K562 (cell line): ENCODE results near the gene RUSC1. TPM values are rescaled to one million over a fixed set of nuclear protein-coding genes. Genes with fewer than 3 reads are reported as not detected.
A peak's percentile ranks its signal among the peaks of the same experiment; 100 is the strongest.

Experiments
- ATF6 ChIP-seq: sonication (generic); formaldehyde crosslinking; IDR thresholded peaks from 2 replicates; pipeline ENCODE4 v1.4.0; 2020; ENCODE audit warnings: mild to moderate bottlenecking, missing genetic modification reagents
- CAMTA2 ChIP-seq: fragments of 250-450 bp; sonication (Bioruptor Pico); conservative IDR thresholded peaks from 2 replicates; pipeline ENCODE4 v1.5.1; 2022
- DPF2 ChIP-seq: fragments of 450-650 bp; IDR thresholded peaks from 2 replicates; pipeline ENCODE4 v1.6.1; 2016
- ESRRB ChIP-seq: fragments of 250-450 bp; sonication (Bioruptor Pico); IDR thresholded peaks from 2 replicates; pipeline ENCODE4 v1.5.0; 2020; ENCODE audit warnings: mild to moderate bottlenecking, moderate library complexity, borderline replicate concordance
- FOXP1 ChIP-seq: sonication (generic); formaldehyde crosslinking; IDR thresholded peaks from 2 replicates; pipeline ENCODE4 v1.8.0; 2022; ENCODE audit warnings: mild to moderate bottlenecking, missing genetic modification reagents
- HCFC1 ChIP-seq: IDR thresholded peaks from 2 replicates; pipeline ENCODE4 v1.6.1; 2012; ENCODE audit warnings: low read depth, low read length, improper control_type of control experiment
- HNRNPUL1 ChIP-seq: fragments of 200-400 bp; formaldehyde crosslinking; IDR thresholded peaks from 2 replicates; pipeline ENCODE4 v1.6.1; 2017; ENCODE audit warnings: low read length
- IRF2 ChIP-seq: sonication (generic); formaldehyde crosslinking; IDR thresholded peaks from 2 replicates; pipeline ENCODE4 v1.8.1; 2022; ENCODE audit warnings: mild to moderate bottlenecking, missing genetic modification reagents
- MTA1 ChIP-seq: fragments of 450-650 bp; IDR thresholded peaks from 2 replicates; pipeline ENCODE4 v1.6.1; 2017; ENCODE audit warnings: borderline replicate concordance
- NCOA6 ChIP-seq: fragments of 450-650 bp; IDR thresholded peaks from 2 replicates; pipeline ENCODE4 v1.6.1; 2017; ENCODE audit warnings: mild to moderate bottlenecking
- NFYB ChIP-seq: IDR thresholded peaks from 2 replicates; pipeline ENCODE4 v1.6.1; 2011; ENCODE audit warnings: mild to moderate bottlenecking, moderate library complexity; ENCODE audit not compliant: insufficient read length; ENCODE audit errors: extremely low read depth
- PRPF4 ChIP-seq: fragments of 200-400 bp; formaldehyde crosslinking; IDR thresholded peaks from one replicate; pipeline ENCODE4 v1.6.1; 2017; ENCODE audit warnings: low read length, low read depth, mild to moderate bottlenecking; ENCODE audit not compliant: insufficient read depth, poor library complexity, severe bottlenecking
- RBM15 ChIP-seq: fragments of 200-400 bp; formaldehyde crosslinking; IDR thresholded peaks from 2 replicates; pipeline ENCODE4 v1.6.1; 2018; ENCODE audit warnings: mild to moderate bottlenecking, low read length, moderate library complexity; ENCODE audit not compliant: insufficient read depth
- RFX1 ChIP-seq: fragments of 450-650 bp; IDR thresholded peaks from 2 replicates; pipeline ENCODE4 v1.6.1; 2016; ENCODE audit warnings: mild to moderate bottlenecking, moderate library complexity
- RFX5 ChIP-seq: IDR thresholded peaks from 2 replicates; pipeline ENCODE4 v1.6.1; 2011; ENCODE audit warnings: low read depth, mild to moderate bottlenecking, improper control_type of control experiment, low read length
- SMAD2 ChIP-seq: fragments of 150-350 bp; IDR thresholded peaks from 2 replicates; pipeline ENCODE4 v1.6.1; 2014; ENCODE audit warnings: low read depth, mild to moderate bottlenecking, low read length
- SP1 ChIP-seq: sonication (generic); formaldehyde crosslinking; IDR thresholded peaks from 2 replicates; pipeline ENCODE4 v1.8.1; 2022; ENCODE audit warnings: mild to moderate bottlenecking, missing genetic modification reagents
- SRF ChIP-seq, 2 experiments: fragments of 250-450, 450-650 bp in 1 of 2; sonication (Bioruptor Pico) in 1 of 2; sonication (generic) in 1 of 2; formaldehyde crosslinking; IDR thresholded peaks; 2 replicates each; pipeline versions ENCODE4 v1.5.0 to v1.5.1; 2020 to 2022; ENCODE audit warnings: mild to moderate bottlenecking in 1 of 2, missing genetic modification reagents in 1 of 2
- U2AF1 ChIP-seq: fragments of 200-400 bp; formaldehyde crosslinking; optimal IDR thresholded peaks from 2 replicates; pipeline ENCODE3; 2017; ENCODE audit warnings: mild to moderate bottlenecking, low read depth, low read length, moderate library complexity
- ZFP30 ChIP-seq: fragments of 250-450 bp; sonication (Bioruptor Pico); IDR thresholded peaks from 2 replicates; pipeline ENCODE4 v1.8.0; 2022; ENCODE audit warnings: moderate library complexity, mild to moderate bottlenecking, inconsistent platforms, borderline replicate concordance
- ZKSCAN8 ChIP-seq: fragments of 200-800 bp; sonication (Bioruptor generic); IDR thresholded peaks from 2 replicates; pipeline ENCODE4 v1.6.1; 2016; ENCODE audit warnings: missing genetic modification characterization, missing compliant biosample characterization
- ZNF124 ChIP-seq: sonication (generic); formaldehyde crosslinking; IDR thresholded peaks from 2 replicates; pipeline ENCODE4 v1.8.1; 2022; ENCODE audit warnings: missing genetic modification reagents
- ZNF707 ChIP-seq: fragments of 250-450 bp; sonication (Bioruptor Pico); conservative IDR thresholded peaks from 2 replicates; pipeline ENCODE4 v1.8.0; 2022; ENCODE audit warnings: inconsistent platforms, mild to moderate bottlenecking, moderate library complexity
- ZNF717 ChIP-seq: fragments of 250-450 bp; sonication (Bioruptor Pico); IDR thresholded peaks from 2 replicates; pipeline ENCODE4 v1.5.0; 2021
- polyA plus RNA-seq, 8 experiments: library from polyadenylated mRNA; depleted of rRNA in 4 of 8; stranded (reverse) in 5 of 8; unstranded in 3 of 8; fragments of >200 nt; fragmentation: Nextera tagmentation in 2 of 8; fragmentation: Illumina TruSeq in 1 of 8; extraction: Ambion mirVana in 2 of 8; extraction: Trizol in 1 of 8; gene quantifications; 2 replicates each; pipeline versions ENCODE4 v1.2.1 to v1.2.3, GENCODE V29; 2011 to 2014; ENCODE audit warnings: inconsistent platforms in 1 of 8, missing spikeins in 1 of 8
- total RNA-seq, 7 experiments: library from RNA; depleted of rRNA in 6 of 7; stranded (reverse); fragments of >200 nt in 6 of 7; fragmentation: Illumina TruSeq in 2 of 7; extraction: Trizol in 2 of 7; gene quantifications; 2 replicates each; pipeline versions ENCODE4 v1.2.1 to v1.2.3, GENCODE V29; 2011 to 2021; ENCODE audit warnings: low replicate concordance in 1 of 7
- TF ChIP-seq, protein P1 (sequence below): IDR thresholded peaks from 2 replicates; pipeline ENCODE4 v1.6.1; 2016; ENCODE audit warnings: missing genetic modification characterization, missing compliant biosample characterization
- TF ChIP-seq, protein P2 (sequence below): fragments of 250-450 bp; sonication (Bioruptor Pico); IDR thresholded peaks from 2 replicates; pipeline ENCODE4 v1.8.0; 2021; ENCODE audit warnings: borderline replicate concordance, mild to moderate bottlenecking, moderate library complexity; ENCODE audit not compliant: poor library complexity, severe bottlenecking
- TF ChIP-seq, protein P3 (sequence below): sonication (generic); formaldehyde crosslinking; IDR thresholded peaks from 2 replicates; pipeline ENCODE4 v1.9.0; 2022; ENCODE audit warnings: mild to moderate bottlenecking, missing genetic modification reagents

RUSC1 gene
- total and polyA plus RNA-seq, 9 of the 15 experiments (the other 6 are each of a cell fraction or from before 2014, with no cell fraction given), result 5.7 to 68.3 (median 33.6) TPM

DNA sequence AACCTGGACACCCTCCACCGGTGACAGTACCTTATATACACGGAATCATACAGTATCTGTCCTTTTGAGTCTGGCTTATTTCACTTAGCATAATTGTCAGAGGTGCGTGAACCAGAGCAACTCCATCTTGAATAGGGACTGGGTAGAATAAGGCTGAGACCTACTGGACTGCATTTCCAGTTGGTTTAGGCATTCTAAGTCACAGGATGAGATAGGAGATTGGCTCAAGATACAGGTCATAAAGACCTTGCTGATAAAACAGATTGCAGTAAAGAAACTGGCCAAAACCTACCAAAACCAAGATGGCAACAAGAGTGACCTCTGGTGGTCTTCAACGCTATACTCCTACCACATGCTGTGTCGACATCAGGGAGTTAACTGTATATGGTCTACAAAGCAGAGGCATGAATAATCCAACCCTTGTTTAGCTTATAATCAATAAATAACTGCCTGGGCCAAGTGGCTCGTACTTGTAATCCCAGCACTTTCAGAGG lies 13.4 kb upstream of the RUSC1 start (continued):
- TF ChIP-seq SRF (CRISPR knock-in tag; IDR thresholded peaks at IDR 0.05) (peak in 1 of 2 experiments; percentile 80; a peak in 2 of 4 replicates), ZNF124 (CRISPR knock-in tag) (no peak), ATF6 (no peak), NFYB (no peak), CAMTA2 (CRISPR knock-in tag) (no peak), ZKSCAN8 (CRISPR knock-in tag) (peak; percentile 85), RFX5 (no peak), FOXP1 (CRISPR knock-in tag) (no peak), ESRRB (CRISPR knock-in tag) (no peak), ZNF717 (CRISPR knock-in tag) (0 out of 2 replicates have a peak, but pooled peaks have one; percentile 58), SMAD2 (no peak), MTA1 (peak; percentile 52), HNRNPUL1 (no peak), SP1 (no peak), IRF2 (no peak), DPF2 (0 out of 2 replicates have a peak, but pooled peaks have one; percentile 69), U2AF1 (no peak), ZFP30 (CRISPR knock-in tag) (no peak), HCFC1 (no peak), NCOA6 (no peak), ZNF707 (CRISPR knock-in tag) (peak; percentile 75; the same call in 1 of the 2 replicates), RFX1 (no peak), RBM15 (no peak), PRPF4 (no peak)
- TF ChIP-seq, protein P1, sequence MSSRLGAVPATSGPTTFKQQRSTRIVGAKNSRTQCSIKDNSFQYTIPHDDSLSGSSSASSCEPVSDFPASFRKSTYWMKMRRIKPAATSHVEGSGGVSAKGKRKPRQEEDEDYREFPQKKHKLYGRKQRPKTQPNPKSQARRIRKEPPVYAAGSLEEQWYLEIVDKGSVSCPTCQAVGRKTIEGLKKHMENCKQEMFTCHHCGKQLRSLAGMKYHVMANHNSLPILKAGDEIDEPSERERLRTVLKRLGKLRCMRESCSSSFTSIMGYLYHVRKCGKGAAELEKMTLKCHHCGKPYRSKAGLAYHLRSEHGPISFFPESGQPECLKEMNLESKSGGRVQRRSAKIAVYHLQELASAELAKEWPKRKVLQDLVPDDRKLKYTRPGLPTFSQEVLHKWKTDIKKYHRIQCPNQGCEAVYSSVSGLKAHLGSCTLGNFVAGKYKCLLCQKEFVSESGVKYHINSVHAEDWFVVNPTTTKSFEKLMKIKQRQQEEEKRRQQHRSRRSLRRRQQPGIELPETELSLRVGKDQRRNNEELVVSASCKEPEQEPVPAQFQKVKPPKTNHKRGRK (tag), result no peak
- TF ChIP-seq, protein P2, sequence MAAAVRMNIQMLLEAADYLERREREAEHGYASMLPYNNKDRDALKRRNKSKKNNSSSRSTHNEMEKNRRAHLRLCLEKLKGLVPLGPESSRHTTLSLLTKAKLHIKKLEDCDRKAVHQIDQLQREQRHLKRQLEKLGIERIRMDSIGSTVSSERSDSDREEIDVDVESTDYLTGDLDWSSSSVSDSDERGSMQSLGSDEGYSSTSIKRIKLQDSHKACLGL (CRISPR knock-in tag), result peak; percentile 69
- TF ChIP-seq, protein P3, sequence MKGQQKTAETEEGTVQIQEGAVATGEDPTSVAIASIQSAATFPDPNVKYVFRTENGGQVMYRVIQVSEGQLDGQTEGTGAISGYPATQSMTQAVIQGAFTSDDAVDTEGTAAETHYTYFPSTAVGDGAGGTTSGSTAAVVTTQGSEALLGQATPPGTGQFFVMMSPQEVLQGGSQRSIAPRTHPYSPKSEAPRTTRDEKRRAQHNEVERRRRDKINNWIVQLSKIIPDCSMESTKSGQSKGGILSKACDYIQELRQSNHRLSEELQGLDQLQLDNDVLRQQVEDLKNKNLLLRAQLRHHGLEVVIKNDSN (CRISPR knock-in tag), result no peak
